ENCODE data around the gene S100A14.

GRCh38 chr1:153583976-153584375 lies 32.1 kb downstream of the S100A14 start:
- TF ChIP-seq CTCF (IDR thresholded peaks at IDR 0.05) (no peak), POLR2A (IDR thresholded peaks at IDR 0.05) (no peak)

Measured in right lobe of liver (tissue), 4 donors.